NCI-H2227 (cell line): ENCODE data around the gene ROBO1.

Source experiments
- DNase-seq: peaks from one replicate; lab custom pipeline; 2025; ENCODE audit not compliant: unreplicated experiment; lab: John Stamatoyannopoulos, UW

Gene ROBO1

GRCh38 chr3:79253271-79253670, 514.5 kb downstream of the ROBO1 start:
- no peak for DNase-seq

- no peak for DNase-seq
Observed at GRCh38 chr3:79250746-79251145, 517.1 kb downstream of the ROBO1 start.

DNA sequence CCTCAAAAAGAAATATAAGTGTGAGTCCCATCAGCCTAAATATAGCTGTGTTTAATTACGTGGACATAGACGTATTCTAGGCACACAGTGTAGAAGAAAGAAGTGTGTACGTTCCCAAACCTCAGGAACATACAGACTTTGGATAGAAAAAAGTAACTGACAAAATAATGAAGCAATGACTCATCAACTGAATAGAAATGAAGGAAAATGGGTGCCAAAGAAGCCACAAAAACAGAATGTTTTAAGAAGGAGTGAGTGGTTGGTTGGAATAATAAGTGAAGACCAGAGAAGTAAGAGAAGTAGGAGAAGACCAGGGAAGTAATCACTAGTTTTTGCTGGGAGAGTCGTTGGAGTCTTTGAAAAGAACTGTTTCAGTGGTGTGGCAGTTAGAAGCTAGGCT, 518.1 kb downstream of the ROBO1 start:
- no peak for DNase-seq

- no peak for DNase-seq
Observed at GRCh38 chr3:79247725-79248043, 520.1 kb downstream of the ROBO1 start.

GRCh38 chr3:79246875-79247724, 520.7 kb downstream of the ROBO1 start:
- DNase-seq = no peak

DNA sequence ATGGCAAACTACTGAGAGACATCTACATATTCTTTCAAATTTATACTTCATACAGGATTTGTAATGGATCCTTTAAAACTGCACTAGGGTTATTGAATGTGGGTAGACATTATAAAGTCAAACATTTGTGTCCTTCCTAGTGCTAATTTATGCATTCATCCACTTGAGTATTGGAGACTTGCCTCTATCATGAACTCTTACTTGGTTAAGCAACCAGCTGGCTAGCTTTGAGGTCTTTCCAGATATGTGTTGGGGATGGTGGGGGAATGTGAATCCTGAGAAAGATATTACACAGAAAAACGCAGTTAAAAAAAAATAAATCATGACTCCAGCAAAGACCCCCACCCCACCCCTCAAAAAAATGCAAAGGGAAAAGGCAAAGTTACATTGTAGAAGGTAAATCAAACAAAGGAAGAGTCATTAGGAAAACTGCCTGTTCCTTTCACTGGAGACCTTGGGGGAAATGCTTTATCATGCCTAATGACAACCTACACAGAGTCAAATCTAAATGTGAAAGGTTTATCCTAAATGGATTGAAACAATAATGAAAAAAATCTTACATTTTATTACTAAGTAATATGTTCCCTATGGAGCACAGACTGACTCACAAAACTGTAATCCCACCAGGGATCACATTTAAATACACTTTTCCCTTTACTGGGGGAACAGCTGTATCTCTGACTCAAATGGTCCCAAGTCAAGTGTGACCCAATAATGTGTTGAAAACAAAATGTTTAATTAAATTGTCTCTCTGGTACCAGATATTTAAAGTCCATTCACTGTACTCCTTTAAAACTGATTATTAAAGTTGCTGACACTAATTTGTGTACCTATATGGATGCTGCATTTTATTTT, 522.3 kb downstream of the ROBO1 start:
- DNase-seq = no peak

DNA sequence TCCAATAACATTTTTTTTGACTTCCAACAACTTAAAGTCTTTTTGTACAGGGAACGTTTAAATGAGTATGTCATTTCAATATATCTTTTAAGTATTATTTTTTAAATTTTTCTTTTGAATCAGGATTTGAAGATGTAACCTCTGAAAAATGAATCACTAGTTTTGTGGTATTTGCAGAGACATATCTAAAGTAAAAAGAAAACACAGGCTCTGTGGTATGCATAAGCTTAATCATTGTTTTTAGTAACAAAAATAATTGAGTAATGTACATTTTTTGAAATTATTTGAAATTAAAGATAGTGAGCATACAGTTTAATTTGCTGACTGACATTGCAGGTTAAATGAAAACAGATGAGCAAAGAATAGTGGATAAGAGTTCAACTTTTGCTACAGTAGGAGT, 531.3 kb downstream of the ROBO1 start:
- DNase-seq = no peak

DNA sequence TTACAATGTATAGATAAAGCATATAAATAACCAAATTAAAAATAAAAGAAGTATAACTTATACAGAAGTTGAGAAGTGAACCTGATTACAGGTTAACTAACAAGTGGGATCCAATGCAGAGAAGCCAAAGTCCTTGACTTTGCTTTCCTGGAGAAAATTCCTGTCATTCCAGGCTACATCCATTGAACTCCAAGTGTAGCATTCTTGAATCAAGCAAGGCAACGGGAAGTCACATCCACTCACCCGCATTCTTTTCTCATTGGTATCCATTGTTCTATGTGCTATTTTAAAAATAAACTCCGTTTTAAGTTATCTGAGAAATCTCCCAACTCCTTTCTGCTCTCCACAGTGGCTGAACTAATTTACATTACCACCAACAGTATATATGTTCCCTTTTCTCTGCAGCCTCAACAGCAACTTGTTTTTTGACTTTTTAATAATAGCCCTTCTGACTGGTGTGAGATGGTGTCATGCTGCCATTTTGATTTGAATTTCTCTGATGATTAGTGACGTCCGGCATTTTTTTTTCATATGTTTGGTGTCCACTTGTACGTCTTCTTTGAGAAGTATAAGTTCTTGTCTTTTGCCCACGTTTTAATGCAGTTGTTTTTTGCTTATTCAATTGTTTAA, 534.3 kb downstream of the ROBO1 start:
- DNase-seq = no peak

- DNase-seq = no peak
Observed at GRCh38 chr3:79230266-79230665, 537.5 kb downstream of the ROBO1 start.

DNA sequence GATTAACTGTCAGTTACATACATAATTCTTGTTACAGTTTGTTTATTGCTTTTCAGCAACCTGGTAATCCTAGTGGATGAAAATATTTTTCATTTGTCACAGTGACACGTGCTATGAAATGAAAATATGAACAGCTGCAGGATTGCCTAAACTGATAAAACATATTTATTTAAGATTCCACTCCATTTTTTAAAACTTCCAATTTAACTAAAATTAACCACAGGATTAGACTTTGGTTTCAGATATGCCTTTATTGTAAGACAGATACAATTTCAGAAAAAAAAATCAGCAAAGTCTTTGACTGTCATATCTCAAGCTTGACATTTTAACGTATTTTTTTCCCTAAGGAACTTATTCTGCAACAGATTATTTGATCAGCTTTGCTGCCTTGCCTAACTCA, 550.7 kb downstream of the ROBO1 start:
- DNase-seq = no peak

GRCh38 chr3:79215286-79215685, 552.5 kb downstream of the ROBO1 start:
- no peak for DNase-seq

GRCh38 chr3:79211586-79212359, 556.0 kb downstream of the ROBO1 start:
- no peak for DNase-seq

GRCh38 chr3:79204351-79204750, 563.4 kb downstream of the ROBO1 start:
- no peak for DNase-seq

DNA sequence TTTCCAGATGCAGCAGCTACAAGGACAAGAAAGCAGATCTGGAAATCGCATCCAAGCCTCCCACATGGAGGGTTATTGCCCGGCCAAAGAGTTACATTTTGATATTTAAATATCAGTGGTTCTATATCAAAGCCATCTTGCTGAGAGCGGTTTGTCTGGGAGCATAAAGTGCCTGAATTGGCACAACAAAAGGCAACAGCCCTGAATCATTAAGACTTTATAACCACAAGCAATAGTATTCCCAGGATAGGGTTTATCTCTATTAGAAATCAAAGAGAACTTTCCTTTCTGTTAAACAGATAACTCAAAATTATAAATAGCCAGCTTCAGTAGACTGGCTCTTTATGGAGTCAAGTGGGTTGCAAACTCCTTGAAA, 564.7 kb downstream of the ROBO1 start:
- no peak for DNase-seq

DNA sequence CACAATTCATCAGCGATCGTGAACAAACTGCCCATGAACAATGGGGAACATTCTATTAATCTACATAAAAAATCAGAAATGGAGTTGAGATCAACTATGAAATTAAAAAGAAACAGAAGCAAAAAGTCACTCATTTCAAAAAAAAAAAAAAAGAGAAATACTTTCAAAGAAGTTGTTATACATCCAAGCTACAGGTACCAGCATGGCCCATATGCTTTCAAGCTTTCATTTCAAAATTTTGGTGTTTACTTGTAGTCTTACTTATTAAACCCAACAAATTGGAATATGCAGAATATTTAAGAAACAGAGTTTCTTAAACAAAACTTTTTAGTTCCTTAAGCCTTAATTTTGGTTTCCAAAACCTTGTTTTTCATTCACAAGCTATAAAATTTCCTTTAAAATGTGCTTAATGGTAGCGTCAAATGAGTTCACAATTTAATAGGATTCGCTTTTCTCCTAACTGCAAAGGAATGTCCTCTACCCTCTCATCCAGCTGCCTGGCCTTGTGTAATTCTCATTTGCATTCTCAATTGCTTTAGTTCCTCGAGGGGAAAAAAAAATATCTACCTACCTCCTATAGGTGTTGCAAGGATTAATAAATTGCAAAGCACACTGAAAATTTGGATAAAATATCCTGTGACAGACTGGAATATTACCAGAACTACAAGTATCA, 565.2 kb downstream of the ROBO1 start:
- no peak for DNase-seq

GRCh38 chr3:79200456-79200855, 567.3 kb downstream of the ROBO1 start:
- DNase-seq = no peak

DNA sequence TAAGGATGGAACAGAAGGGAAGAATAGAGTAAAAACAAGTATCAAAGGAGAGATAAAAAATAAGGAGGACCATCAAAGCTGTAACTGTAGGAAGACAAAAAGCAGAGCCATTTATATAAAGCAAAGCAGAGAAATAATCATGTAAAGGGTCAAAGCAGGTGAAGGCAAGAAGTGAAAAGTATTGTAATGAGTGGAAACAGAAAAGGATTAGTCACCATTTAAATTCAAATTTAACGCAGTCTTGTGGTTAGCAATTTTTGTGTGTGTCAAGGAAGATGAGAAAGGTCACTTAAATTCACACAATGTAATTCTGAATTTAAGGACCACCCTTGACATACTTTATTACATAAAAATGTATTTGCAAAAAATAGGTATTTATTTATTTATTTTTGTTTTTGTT, 567.8 kb downstream of the ROBO1 start:
- DNase-seq = no peak

DNA sequence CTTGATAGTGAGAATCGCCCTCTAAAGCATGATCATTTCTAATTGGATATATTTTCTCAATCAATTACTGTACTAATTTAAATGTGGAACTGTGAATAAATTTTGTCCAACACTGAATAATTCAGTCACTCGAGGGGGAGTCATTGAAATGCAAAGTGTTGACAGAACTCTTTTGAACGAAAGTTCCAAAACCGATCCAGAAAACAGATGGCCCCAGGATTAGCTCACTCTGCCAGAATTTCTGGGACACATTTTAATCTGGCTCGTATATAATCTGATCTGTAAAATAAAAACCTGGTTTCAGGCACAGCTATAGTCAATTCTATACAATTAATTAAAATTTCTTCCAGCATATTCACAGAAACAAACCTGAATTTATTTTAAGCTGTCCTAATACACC, 580.4 kb downstream of the ROBO1 start:
- no peak for DNase-seq

DNA sequence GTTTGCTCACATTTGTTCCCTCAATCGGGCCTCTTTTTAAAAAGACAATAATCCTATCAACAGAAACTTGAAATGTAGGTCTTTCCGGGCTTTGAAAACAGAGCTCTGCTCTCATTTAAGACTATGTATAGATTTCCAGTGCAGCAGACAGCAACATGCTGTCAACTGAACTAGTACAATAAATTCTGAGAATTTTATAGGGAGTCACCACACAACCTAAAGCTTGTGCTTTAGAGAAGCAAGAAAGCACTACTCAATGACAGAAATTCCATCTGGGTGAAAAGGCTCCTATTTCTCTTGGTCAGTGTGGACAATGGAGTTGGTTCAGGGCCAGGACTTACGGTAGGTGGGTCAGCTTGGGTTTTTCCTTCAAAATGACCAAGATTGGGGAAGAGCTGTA, 583.5 kb downstream of the ROBO1 start:
- no peak for DNase-seq

DNA sequence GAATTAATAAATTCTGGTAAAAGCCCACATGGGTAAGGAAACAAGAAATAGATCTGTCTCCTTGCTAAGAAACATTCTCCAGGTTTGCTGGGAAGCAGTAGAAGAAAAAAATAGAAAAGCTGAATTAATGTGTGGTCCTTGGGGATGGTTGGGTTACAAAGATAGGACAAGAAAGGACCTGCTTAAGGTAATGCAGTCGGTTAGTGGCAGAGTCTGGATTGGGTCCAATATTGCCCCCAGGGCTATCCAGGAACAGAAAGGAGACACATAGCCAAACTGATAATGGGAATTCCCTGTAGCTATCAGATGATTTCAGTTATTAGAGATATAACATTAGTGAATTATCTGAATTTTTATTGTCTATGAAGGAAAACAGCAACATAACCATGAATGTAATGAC, 584.3 kb downstream of the ROBO1 start:
- no peak for DNase-seq
